Neuronal stem cell (in vitro differentiated cells): ENCODE data around the gene TUBA4A.
A peak's percentile ranks its signal among the peaks of the same experiment; 100 is the strongest.
"Not testable (repeated sequence)": the region's sequence is repeated elsewhere in the genome, so short reads cannot be mapped to it uniquely, and the experiment has no call there.

Experiments used
- DNase-seq: peaks from one replicate; pipeline ENCODE4 v3.0.0-alpha.2; 2013; ENCODE audit warnings: low spot score
- H2AFZ ChIP-seq: one replicate; pipeline ENCODE4 v1.6.1; 2013; ENCODE audit warnings: mild to moderate bottlenecking, low read length, inconsistent platforms
- H2AK5ac ChIP-seq: 2 replicates; pipeline ENCODE4 v1.6.1; 2013; ENCODE audit warnings: low read depth, mild to moderate bottlenecking, inconsistent platforms, low read length, moderate library complexity, mixed read lengths
- H2BK120ac ChIP-seq: 2 replicates; pipeline ENCODE4 v1.6.1; 2013; ENCODE audit warnings: low read depth, mild to moderate bottlenecking, inconsistent platforms, low read length, moderate library complexity, mixed read lengths
- H2BK12ac ChIP-seq: one replicate; pipeline ENCODE4 v1.6.1; 2013; ENCODE audit warnings: low read length, inconsistent platforms
- H2BK15ac ChIP-seq: 2 replicates; pipeline ENCODE4 v1.6.1; 2013; ENCODE audit warnings: mild to moderate bottlenecking, low read length, inconsistent platforms, mixed read lengths
- H2BK5ac ChIP-seq: one replicate; pipeline ENCODE4 v1.6.1; 2013; ENCODE audit warnings: inconsistent platforms, mild to moderate bottlenecking, low read length, moderate library complexity
- H3K14ac ChIP-seq: one replicate; pipeline ENCODE4 v1.6.1; 2013; ENCODE audit warnings: low read length, inconsistent platforms
- H3K18ac ChIP-seq: 2 replicates; pipeline ENCODE4 v1.6.1; 2013; ENCODE audit warnings: low read length, inconsistent platforms
- H3K23ac ChIP-seq: 2 replicates; pipeline ENCODE4 v1.6.1; 2013; ENCODE audit warnings: low read depth, mild to moderate bottlenecking, mixed read lengths, low read length, inconsistent platforms; ENCODE audit not compliant: poor library complexity
- H3K27ac ChIP-seq: replicated peaks from 3 replicates; pipeline ENCODE4 v1.5.1; 2013; ENCODE audit warnings: low read length, inconsistent platforms
- H3K27me3 ChIP-seq, 3 experiments: 2 replicates each; pipeline ENCODE4 v1.6.1; 2013; ENCODE audit warnings: low read length in 3 of 3, mild to moderate bottlenecking in 2 of 3, inconsistent platforms in 1 of 3, low read depth in 1 of 3, mixed read lengths in 1 of 3, moderate library complexity in 1 of 3; ENCODE audit not compliant: control insufficient read depth in 3 of 3, insufficient read depth in 3 of 3
- H3K36me3 ChIP-seq, 2 donors: replicated peaks in 1 of 2; 2 replicates each; pipeline ENCODE4 v1.6.1; 2013; ENCODE audit warnings: low read length in 2 of 2; ENCODE audit not compliant: control insufficient read depth in 2 of 2, insufficient read depth in 2 of 2
- H3K4ac ChIP-seq: 2 replicates; pipeline ENCODE4 v1.6.1; 2013; ENCODE audit warnings: inconsistent platforms, mild to moderate bottlenecking, low read length, moderate library complexity
- H3K4me1 ChIP-seq, 2 donors: 1 replicate in 1 of 2; 2 replicates in 1 of 2; pipeline ENCODE4 v1.6.1; 2013; ENCODE audit warnings: low read length in 2 of 2, low read depth in 1 of 2; ENCODE audit not compliant: control insufficient read depth in 2 of 2, insufficient read depth in 1 of 2
- H3K4me2 ChIP-seq: one replicate; pipeline ENCODE4 v1.6.1; 2013; ENCODE audit warnings: mild to moderate bottlenecking, low read length, inconsistent platforms; ENCODE audit not compliant: insufficient read depth, poor library complexity, severe bottlenecking
- H3K4me3 ChIP-seq, 2 donors: 2 replicates each; pipeline ENCODE4 v1.5.1; 2013; ENCODE audit warnings: low read length in 2 of 2, mild to moderate bottlenecking in 2 of 2, inconsistent platforms in 1 of 2, moderate library complexity in 1 of 2
- H3K79me1 ChIP-seq: one replicate; pipeline ENCODE4 v1.6.1; 2013; ENCODE audit warnings: low read depth, mild to moderate bottlenecking, inconsistent platforms, low read length, moderate library complexity
- H3K9ac ChIP-seq: one replicate; pipeline ENCODE4 v1.6.1; 2013; ENCODE audit warnings: mild to moderate bottlenecking, low read depth, low read length, inconsistent platforms; ENCODE audit not compliant: poor library complexity
- H3K9me3 ChIP-seq, 2 donors: replicated peaks in 1 of 2; 2 replicates each; pipeline versions ENCODE3 to v1.6.1; 2013; ENCODE audit warnings: low read length in 2 of 2, mild to moderate bottlenecking in 2 of 2, inconsistent platforms in 1 of 2, low read depth in 1 of 2, mixed read lengths in 1 of 2, moderate library complexity in 1 of 2; ENCODE audit not compliant: control insufficient read depth in 2 of 2, insufficient read depth in 1 of 2
- H4K8ac ChIP-seq: one replicate; pipeline ENCODE4 v1.6.1; 2013; ENCODE audit warnings: low read depth, mild to moderate bottlenecking, inconsistent platforms, low read length, moderate library complexity
- H4K91ac ChIP-seq: one replicate; pipeline ENCODE4 v1.6.1; 2013; ENCODE audit warnings: low read length, low read depth, mild to moderate bottlenecking, inconsistent platforms; ENCODE audit not compliant: poor library complexity
- WGBS, 2 donors: extraction: QIAGEN DNeasy Blood & Tissue Kit; methylation state at CpG; one replicate each; pipeline ENCODE4 v1.1.7; 2013; ENCODE audit warnings: missing lambda C conversion rate in 2 of 2, mixed read lengths in 1 of 2; ENCODE audit not compliant: insufficient read length in 2 of 2, insufficient replicate concordance in 1 of 2; ENCODE audit errors: extremely low coverage in 2 of 2; 5-methylcytosine and 5-hydroxymethylcytosine counted together

Gene TUBA4A

GRCh38 chr2:219261024-219261855 is 7.5 kb upstream of the TUBA4A start:
- Histone ChIP-seq H3K27ac (no peak overlapping the region), H3K23ac (no peak overlapping the region), H2BK12ac (no peak overlapping the region), H3K4me3 (no peak overlapping the region), H3K27me3 (peaks cover 0 to 63% (median 10%) of the 10 kb centered on the region in 3 experiments), H2BK15ac (no peak overlapping the region), H3K36me3 (no peaks in the 10 kb centered on the region), H3K4me1 (no peaks in the 10 kb centered on the region), H3K14ac (no peak overlapping the region), H3K18ac (no peak overlapping the region), H3K79me1 (no peaks in the 10 kb centered on the region), H3K9ac (no peak overlapping the region), H4K8ac (no peak overlapping the region), H2AFZ (no peak overlapping the region), H2BK120ac (no peak overlapping the region), H3K4ac (no peak overlapping the region), H3K4me2 (no peak overlapping the region), H4K91ac (no peak overlapping the region), H2AK5ac (no peak overlapping the region), H3K9me3 (no peaks in the 10 kb centered on the region), H2BK5ac (no peak overlapping the region)
- no peak for DNase-seq
- WGBS, 2 donors, result no CpG with 5 or more reads among the region's 5 CpGs

GRCh38 chr2:219258942-219259341 is 5.2 kb upstream of the TUBA4A start:
- H3K27me3 ChIP-seq, result peaks cover 11 to 69% (median 33%) of the 10 kb centered on the region in 3 experiments

GRCh38 chr2:219254590-219255201 is 978 bp upstream of the TUBA4A start:
- Histone ChIP-seq H3K4me1 (peaks cover 12 to 17% of the 10 kb centered on the region in 2 donors), H3K9ac (no peak overlapping the region), H2BK12ac (no peak overlapping the region), H3K4ac (no peak overlapping the region), H2AFZ (peak overlapping the region; percentile 83), H2BK5ac (no peak overlapping the region), H3K79me1 (peaks cover 2% of the 10 kb centered on the region), H2BK15ac (no peak overlapping the region), H3K36me3 (no peaks in the 10 kb centered on the region), H3K4me3 (no peak overlapping the region), H3K4me2 (peak overlapping the region; percentile 80), H4K8ac (no peak overlapping the region), H2BK120ac (no peak overlapping the region), H3K9me3 (peaks cover 0 to 2% of the 10 kb centered on the region in 2 donors), H2AK5ac (peak overlapping the region; percentile 88), H3K23ac (peak overlapping the region; percentile 80), H3K18ac (peak overlapping the region; percentile 44), H3K14ac (no peak overlapping the region), H3K27ac (no peak overlapping the region), H3K27me3 (peaks cover 28 to 69% (median 57%) of the 10 kb centered on the region in 3 experiments), H4K91ac (no peak overlapping the region)
- DNase-seq, result no peak
- no CpG with 5 or more reads among the region's 12 CpGs for WGBS, 2 donors

More at GRCh38 chr2:219258942-219259341, 5.2 kb upstream of the TUBA4A start:
- not testable (repeated sequence) for DNase-seq, H3K27ac ChIP-seq, H3K36me3 ChIP-seq, H3K4me3 ChIP-seq, H2BK15ac ChIP-seq, H3K79me1 ChIP-seq, H2BK12ac ChIP-seq, H4K91ac ChIP-seq, H3K4ac ChIP-seq, H2AK5ac ChIP-seq, H3K18ac ChIP-seq, H2BK5ac ChIP-seq, H4K8ac ChIP-seq, H3K9ac ChIP-seq, H3K4me1 ChIP-seq, H3K23ac ChIP-seq, H2BK120ac ChIP-seq, H3K14ac ChIP-seq, H3K9me3 ChIP-seq, H3K4me2 ChIP-seq, H2AFZ ChIP-seq
- WGBS, 2 donors, result no CpG with 5 or more reads among the region's 10 CpGs
